Measurements from ENCODE around the gene ERC2.

ERC2 gene

DNA sequence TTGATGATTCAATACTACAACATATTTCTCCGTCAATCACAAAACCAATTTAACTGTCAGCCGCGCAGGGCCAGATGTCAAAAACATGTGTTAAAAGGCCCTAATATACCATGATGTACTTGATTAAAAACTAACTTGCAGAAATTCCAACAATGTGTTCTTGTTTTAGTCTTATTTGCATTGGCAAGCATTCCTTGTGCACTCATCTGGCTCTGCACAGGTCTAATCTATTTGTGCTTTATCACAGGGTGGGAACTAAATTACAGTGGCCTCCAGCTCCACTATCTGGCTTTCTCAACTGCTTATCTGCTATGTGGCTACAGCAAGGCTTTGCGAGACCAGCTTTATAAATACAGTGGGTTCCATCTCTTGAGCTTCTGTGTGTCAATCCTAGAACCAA is 455.5 kb downstream of the ERC2 start:
- TF ChIP-seq MYC (IDR thresholded peaks at IDR 0.05; ENCODE audit: low read depth, low read length) = no peak

DNA sequence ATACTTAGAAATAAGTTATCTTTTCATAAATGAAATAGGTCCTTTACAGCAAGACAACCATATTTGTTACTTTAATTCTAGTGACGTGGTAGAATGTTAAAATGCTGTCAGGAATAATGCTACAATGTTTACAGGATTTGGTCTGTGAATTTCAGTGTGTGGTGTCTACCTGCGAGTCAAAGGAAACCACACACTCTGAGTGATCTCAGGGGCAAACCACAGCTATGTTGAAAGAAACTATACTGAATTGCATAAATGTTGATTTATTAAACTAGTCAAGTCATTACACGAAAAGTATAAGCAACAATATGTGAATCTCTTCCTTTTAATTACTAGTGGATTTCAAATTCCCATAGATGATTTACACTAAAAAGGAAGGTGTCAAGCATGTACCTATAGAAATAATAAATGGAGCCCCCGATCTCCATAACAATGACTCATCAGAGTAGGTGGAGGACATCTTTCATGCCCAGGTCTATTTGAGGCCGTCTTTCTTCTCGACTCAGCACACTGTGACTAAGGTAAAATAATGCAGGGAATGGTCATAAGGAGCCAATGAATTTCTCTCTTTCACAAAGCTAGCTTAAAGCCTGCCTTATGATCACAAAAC is 463.0 kb downstream of the ERC2 start:
- peak; percentile 3 for DNase-seq (ENCODE audit: low read depth)
- H3K4me3 ChIP-seq (ENCODE audit: low read depth, low read length) = no peak overlapping the region
- TF ChIP-seq, protein P1, sequence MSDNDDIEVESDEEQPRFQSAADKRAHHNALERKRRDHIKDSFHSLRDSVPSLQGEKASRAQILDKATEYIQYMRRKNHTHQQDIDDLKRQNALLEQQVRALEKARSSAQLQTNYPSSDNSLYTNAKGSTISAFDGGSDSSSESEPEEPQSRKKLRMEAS (IDR thresholded peaks at IDR 0.05; ENCODE audit: low read depth, low read length) = no peak
- no peak for TF ChIP-seq POLR2A (IDR thresholded peaks at IDR 0.05; ENCODE audit: extremely low read depth, insufficient read length)
- TF ChIP-seq, protein P2, sequence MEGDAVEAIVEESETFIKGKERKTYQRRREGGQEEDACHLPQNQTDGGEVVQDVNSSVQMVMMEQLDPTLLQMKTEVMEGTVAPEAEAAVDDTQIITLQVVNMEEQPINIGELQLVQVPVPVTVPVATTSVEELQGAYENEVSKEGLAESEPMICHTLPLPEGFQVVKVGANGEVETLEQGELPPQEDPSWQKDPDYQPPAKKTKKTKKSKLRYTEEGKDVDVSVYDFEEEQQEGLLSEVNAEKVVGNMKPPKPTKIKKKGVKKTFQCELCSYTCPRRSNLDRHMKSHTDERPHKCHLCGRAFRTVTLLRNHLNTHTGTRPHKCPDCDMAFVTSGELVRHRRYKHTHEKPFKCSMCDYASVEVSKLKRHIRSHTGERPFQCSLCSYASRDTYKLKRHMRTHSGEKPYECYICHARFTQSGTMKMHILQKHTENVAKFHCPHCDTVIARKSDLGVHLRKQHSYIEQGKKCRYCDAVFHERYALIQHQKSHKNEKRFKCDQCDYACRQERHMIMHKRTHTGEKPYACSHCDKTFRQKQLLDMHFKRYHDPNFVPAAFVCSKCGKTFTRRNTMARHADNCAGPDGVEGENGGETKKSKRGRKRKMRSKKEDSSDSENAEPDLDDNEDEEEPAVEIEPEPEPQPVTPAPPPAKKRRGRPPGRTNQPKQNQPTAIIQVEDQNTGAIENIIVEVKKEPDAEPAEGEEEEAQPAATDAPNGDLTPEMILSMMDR (IDR thresholded peaks at IDR 0.05; ENCODE audit: low read depth, low read length) = no peak
- TF ChIP-seq MYC (IDR thresholded peaks at IDR 0.05; ENCODE audit: low read depth, low read length) = no peak

More for the DNA sequence above, 455.5 kb downstream of the ERC2 start:
- no peak for DNase-seq (ENCODE audit: low read depth)
- H3K4me3 ChIP-seq (ENCODE audit: low read depth, low read length) = no peak overlapping the region

DNA sequence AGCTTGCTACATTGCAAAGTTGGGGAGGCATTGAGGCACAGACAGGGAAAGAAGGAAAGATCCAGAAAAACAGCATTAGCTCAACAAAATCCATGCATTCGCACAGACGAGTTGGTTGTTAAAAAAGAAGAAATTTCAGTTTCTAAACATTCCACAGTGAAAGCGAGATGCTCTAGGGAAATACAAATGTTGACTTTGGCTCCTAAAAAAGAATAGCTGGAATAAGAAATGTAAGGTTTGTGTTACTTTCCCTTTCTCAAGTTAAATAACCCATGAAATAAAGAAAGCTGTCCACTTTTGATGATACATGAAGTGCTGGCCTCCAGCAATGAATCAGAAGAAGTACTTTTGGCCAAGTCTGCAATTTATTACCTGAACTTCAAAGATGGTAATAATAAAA is 465.1 kb downstream of the ERC2 start:
- H3K4me3 ChIP-seq (ENCODE audit: low read depth, low read length) = no peak overlapping the region
- no peak for DNase-seq (ENCODE audit: low read depth)
- TF ChIP-seq POLR2A (IDR thresholded peaks at IDR 0.05; ENCODE audit: extremely low read depth, insufficient read length) (no peak), MYC (IDR thresholded peaks at IDR 0.05; ENCODE audit: low read depth, low read length) (no peak)
- TF ChIP-seq, protein P1 (IDR thresholded peaks at IDR 0.05; ENCODE audit: low read depth, low read length) = no peak
- TF ChIP-seq, protein P2 (IDR thresholded peaks at IDR 0.05; ENCODE audit: low read depth, low read length) = no peak

DNA sequence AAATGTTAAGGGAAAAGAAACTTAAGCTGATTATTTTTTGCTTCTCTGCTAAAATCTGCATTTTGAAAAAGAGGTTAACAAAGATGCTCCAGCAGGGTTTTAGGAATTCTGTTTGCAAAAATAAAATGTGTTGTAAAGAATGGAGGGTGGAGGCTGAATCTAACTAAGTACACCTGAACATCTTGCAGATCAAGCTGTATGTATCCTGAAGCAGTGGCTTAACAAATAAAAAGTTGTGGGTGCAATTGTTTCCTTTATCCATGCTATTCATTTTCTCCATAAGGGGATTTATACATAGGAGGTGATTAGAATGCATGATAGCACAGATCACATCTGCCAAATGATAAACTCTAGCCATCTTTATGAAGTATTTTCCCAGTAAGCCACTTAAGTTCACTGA is 466.3 kb downstream of the ERC2 start:
- TF ChIP-seq, protein P1 (IDR thresholded peaks at IDR 0.05; ENCODE audit: low read depth, low read length) = no peak
- TF ChIP-seq MYC (IDR thresholded peaks at IDR 0.05; ENCODE audit: low read depth, low read length) (no peak), POLR2A (IDR thresholded peaks at IDR 0.05; ENCODE audit: extremely low read depth, insufficient read length) (no peak)
- TF ChIP-seq, protein P2 (IDR thresholded peaks at IDR 0.05; ENCODE audit: low read depth, low read length) = no peak
- no peak for DNase-seq (ENCODE audit: low read depth)
- no peak overlapping the region for H3K4me3 ChIP-seq (ENCODE audit: low read depth, low read length)

DNA sequence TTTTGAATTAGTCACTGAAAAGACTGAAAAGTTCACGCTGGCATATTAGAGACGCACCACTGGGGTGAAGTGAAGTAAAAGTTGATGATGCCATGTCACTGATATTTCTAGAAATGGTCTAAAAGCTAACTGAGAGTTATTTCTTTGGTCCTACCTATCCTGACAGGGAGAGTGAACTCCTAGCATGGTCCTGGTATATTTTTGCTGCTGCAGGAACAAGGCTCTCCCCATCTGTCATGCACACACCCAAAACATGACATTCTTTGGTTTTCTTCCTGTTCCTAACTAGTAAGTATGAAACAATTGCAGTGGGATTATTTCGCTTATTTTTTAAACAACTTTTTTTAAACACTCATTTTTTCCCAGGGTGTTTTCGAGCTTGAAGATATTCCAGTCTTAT is 466.7 kb downstream of the ERC2 start:
- TF ChIP-seq, protein P1 (IDR thresholded peaks at IDR 0.05; ENCODE audit: low read depth, low read length) = no peak
- TF ChIP-seq, protein P2 (IDR thresholded peaks at IDR 0.05; ENCODE audit: low read depth, low read length) = no peak
- TF ChIP-seq POLR2A (IDR thresholded peaks at IDR 0.05; ENCODE audit: extremely low read depth, insufficient read length) (no peak), MYC (IDR thresholded peaks at IDR 0.05; ENCODE audit: low read depth, low read length) (no peak)
- no peak for DNase-seq (ENCODE audit: low read depth)
- H3K4me3 ChIP-seq (ENCODE audit: low read depth, low read length) = no peak overlapping the region

DNA sequence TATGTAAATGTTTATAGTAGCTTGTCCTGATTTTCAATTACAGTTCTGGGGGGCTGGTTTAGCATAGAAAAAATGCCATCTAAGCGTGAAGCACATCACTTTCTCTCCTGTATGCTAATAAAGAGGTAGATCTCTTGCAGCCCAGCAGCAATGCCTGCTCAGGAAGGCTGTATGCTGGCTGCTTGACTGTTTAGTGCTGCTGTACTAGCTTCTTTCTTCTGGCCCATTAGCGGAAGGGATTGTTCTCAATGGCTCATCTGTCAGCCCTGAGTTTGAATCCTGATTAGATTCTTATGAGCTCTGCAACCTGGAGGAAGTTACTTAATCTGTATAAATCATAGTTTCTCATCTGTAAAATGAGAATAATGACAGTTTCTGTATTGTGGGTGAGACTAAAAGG is 478.9 kb downstream of the ERC2 start:
- TF ChIP-seq, protein P1 (IDR thresholded peaks at IDR 0.05; ENCODE audit: low read depth, low read length) = no peak
- TF ChIP-seq MYC (IDR thresholded peaks at IDR 0.05; ENCODE audit: low read depth, low read length) (no peak), POLR2A (IDR thresholded peaks at IDR 0.05; ENCODE audit: extremely low read depth, insufficient read length) (no peak)
- TF ChIP-seq, protein P2 (IDR thresholded peaks at IDR 0.05; ENCODE audit: low read depth, low read length) = no peak
- no peak for DNase-seq (ENCODE audit: low read depth)

More for the DNA sequence above, 478.9 kb downstream of the ERC2 start:
- no peak overlapping the region for H3K4me3 ChIP-seq (ENCODE audit: low read depth, low read length)

Data from NB4 (cell line).